GM21381 (cell line): ENCODE measurements around the gene WDR37.

Experiments
- ATAC-seq: cut with Tn5 transposase; IDR thresholded peaks from one replicate; pipeline ENCODE4 v1.9.1; 2021; ENCODE audit warnings: mild to moderate bottlenecking, moderate library complexity; ENCODE audit not compliant: unreplicated experiment

WDR37 gene

DNA sequence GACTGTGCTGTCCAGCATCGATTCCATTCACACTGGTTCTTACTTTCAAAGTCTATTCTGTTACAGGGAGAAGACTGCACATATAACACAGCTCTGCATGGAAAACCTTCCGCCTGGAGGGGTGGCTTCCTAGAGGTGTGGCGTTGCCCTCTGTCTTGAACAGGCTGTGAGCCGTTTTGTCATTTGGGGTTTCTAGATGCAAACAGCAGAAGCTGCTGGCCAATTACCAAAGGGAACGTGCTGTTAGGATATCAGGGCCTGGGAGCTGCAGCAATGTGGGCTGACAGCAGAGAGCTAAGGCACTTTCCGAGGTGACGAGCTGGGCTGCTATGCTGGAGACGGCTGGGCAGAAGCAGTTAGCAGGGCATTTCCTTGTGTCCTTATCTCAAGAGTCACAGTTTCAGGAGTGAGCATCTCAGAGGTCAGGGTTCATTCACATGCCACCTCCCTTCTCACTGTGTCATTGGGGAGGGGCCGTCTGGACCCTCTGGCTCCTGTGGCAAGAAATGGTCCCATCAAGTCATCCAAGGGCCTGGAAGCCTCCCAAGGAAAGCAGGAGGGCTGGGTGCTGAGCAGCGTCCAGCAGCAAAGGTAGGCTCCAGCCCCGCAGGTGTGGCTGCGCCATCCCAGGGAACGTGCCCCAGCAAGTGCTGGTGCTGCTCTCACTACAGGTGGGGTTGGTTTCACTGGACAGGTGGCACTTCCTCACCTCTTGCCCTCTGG, 106.5 kb downstream of the WDR37 start:
- ATAC-seq = no peak

DNA sequence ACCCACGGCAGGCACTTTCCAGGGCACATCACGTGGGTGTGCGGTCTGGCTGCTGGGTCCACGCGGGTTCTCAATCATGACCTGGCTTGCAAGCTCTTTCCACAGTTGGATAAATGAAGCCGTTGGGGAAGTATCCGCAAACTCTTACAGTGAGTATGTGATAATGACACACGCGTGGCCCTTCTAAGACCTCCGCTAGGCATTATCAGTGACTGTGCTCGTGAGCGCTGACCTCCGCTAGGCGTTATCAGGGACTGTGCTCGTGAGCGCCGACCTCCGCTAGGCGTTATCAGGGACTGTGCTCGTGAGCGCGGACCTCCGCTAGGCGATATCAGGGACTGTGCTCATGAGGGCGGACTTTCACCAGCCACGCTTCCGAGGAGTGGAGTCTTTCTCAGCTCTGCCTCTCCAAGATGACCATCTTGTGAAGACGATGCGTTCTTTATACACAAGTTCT, 107.0 kb downstream of the WDR37 start:
- no peak for ATAC-seq

GRCh38 chr10:1163831-1164230, 107.6 kb downstream of the WDR37 start:
- no peak for ATAC-seq

DNA sequence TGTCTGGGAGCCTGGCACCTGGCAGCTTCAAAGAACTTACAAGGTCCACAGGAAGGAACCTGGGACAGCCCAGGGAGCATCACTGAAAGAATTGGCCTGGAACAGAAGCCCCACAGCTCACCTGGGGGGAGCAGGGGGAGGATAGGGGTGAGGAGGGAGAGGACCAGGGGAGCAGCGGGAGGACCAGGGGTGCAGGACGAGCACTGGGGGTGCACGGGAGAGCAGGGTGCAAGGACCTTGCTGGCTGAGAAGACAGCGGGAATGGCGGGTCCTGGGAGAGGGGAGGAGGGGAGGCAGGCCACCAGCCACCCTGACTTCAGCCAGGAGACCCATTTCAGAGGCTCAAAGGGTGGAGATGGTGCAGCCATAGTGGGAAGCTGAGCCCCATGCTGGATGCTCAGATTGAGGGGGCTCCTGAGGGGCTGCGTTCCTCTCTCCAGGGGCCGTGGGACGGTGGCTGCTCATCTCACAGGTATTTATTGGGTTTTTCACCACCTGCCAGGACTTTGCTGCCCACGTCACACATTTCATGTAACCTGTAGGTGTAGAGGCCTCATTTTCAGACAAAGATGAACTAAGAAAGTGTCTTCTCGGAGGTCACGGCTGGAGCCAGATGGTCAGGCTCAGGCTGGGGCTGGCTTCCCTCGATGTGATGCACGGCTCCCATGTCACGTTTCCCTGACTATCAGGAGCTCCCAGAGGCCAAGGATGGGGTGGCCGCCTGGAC, 110.1 kb downstream of the WDR37 start:
- ATAC-seq = no peak

DNA sequence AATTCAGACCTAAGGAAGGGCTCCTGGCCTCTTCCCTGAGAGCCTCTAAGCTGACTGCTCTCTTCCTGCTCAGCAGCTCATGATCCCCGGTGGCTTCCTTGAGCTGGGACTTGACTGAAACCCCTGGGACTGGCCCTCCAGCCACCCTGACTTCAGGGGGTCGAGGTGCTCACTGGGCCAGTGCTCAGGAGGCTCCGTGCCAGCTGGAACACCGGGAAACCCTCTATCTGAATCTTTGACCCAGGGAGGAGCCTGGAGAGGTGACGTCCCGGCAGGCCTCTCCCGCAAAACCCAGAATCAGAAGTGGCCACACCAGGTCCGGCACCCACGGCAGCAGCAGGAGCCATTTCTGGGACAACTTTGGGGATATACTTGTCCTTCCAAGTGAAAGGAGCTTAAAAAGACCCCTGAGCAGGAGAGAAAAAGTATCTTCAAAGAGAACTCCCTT, 110.7 kb downstream of the WDR37 start:
- ATAC-seq = no peak

GRCh38 chr10:1168763-1169162, 112.6 kb downstream of the WDR37 start:
- no peak for ATAC-seq

DNA sequence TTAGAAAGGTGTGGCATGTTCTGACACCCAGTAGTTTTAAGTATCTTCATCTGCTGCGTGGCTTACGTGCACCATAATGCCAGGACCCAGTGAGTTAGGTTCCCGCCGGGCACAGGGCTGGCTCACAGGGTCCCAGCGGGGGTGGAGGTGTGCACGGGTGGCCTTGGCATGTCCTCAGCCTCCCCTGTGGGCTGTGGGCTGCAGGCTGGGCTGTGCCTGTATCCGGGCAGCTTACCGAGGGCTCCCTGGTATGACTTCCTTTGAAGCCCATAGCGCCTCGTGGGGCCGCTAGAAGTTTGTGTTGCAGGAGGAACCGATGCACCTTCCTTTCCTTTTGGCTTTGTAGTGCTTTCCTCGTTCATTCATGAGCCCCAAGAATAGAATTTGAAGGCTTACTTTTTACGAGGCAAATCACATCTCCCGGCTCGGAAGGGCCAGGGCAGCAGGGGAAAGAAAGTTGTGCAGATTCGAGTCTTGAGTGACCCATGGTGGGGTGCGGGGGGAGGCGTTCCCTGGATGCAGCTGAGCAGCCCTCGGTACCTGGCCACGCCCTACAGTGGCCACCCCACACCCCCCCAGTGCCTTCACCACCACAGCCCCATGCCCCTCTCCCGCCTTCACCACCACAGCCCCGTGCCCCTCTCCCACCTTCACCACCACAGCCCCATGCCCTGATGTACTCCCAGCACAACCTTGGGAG, 113.2 kb downstream of the WDR37 start:
- no peak for ATAC-seq

DNA sequence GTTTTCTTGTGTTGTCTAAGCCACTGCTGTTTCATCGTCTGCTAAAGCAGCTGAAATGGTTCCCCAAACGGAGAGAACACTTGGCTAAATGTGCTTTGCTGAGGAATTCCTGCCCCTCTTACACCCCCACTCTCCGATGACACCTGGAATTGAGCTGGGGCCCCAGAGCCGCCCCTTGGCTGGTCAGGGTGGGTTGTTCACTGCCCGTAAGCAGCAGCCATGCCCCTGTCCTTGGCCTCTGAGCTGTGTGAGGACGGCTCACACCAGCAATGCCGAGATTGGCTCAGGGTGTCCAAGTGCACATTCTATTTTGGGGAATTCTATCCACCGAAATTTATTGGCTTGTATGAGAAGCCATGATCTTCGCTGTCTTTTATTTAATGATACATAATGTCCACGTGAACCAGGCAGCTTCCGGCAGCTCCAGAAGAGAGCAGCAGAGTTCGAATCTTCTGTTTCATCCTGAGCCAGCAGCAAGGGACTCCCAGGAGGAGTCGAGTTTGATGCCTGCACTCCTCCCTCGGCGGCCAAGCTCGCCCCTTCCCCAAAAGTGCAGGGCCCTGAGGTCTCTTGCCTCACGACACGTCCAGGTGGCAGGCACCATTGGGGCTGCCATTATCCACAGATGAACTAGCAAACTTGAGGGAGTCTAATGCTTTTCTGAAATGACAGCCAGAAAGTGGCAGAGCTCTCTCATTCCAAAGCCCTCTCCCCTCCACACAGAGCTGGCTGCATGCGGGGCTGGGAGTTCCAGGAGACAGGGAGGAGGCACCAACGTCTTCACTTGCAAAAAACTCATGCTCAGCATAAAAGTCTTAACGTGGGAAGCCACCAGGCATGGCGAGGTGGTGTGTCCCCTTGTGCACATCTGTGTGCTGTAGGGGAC, 114.0 kb downstream of the WDR37 start:
- ATAC-seq = no peak

DNA sequence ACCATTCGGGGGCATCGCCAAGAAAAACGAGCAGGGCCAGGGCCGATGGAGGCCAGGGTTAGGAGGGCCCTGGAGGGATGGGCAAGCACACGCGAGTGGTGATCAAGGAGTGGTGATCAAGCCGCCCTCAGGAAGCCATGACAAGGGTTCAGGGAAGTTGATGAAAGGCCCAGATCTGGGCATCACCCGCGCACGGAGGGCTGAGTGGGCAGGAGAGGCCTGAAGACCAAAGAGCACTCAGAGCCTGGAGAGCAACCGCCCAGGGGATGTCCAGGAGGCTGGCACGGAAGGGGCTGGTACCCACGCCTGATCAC, 114.6 kb downstream of the WDR37 start:
- ATAC-seq = no peak

DNA sequence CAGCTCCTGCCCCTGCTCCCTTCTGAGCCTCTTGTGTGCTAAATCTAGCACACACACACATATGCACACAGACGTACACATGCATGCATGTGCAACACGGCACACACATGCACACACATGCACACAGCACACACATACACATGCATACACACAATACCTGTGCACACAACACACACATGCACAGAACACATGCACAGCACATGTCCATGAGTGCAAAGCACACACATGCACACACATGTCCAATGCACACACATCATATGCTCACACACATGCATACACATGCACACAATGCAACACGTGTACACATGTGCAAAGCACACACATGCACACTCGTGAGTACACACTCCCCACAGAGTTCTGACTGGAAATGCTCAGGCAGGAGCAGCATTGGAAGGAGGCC, 115.0 kb downstream of the WDR37 start:
- no peak for ATAC-seq

DNA sequence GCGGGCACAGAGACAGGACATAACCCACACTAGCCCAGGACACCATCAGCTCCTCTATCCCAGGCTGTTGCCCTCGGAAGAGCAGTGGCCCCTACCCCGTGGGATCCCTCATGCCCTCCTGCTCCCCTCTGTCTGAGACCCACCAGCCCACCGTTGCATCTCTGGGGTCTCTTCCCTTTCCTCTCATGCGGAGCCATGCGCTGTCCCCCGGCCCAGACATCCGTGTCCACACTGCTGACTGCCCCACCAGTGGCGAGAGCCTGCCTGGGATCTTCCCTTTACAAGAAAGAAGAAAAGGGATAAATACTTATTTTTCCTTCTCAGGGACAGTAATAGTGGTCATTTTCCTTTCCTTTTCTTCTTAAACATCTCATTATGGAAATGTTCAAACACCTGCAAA, 115.4 kb downstream of the WDR37 start:
- ATAC-seq = no peak

- no peak for ATAC-seq
These were observed 116.2 kb downstream of the WDR37 start for GRCh38 chr10:1172256-1172984.

DNA sequence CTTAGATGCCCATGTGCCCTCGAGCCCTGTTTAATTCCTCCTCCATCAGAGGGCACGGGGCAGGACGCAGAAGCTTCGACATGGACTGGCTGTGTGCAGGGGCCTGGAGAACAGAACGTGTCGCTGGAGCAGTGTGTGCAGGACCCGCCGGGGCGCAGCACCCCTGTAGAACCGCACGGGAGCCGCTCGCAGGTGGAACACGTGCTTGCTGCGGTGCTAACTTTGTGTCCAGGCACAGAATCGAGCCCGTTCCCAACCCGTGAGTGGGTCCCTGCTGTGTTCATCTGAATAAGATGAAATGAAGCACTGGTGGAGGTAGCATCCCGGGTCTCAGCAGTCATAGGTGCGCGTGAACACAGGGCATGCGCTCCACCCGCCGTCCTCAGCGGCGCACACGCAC, 116.9 kb downstream of the WDR37 start:
- no peak for ATAC-seq

GRCh38 chr10:1174022-1174421, 117.8 kb downstream of the WDR37 start:
- ATAC-seq = no peak

- no peak for ATAC-seq
These were observed 119.9 kb downstream of the WDR37 start for GRCh38 chr10:1175956-1176565.

DNA sequence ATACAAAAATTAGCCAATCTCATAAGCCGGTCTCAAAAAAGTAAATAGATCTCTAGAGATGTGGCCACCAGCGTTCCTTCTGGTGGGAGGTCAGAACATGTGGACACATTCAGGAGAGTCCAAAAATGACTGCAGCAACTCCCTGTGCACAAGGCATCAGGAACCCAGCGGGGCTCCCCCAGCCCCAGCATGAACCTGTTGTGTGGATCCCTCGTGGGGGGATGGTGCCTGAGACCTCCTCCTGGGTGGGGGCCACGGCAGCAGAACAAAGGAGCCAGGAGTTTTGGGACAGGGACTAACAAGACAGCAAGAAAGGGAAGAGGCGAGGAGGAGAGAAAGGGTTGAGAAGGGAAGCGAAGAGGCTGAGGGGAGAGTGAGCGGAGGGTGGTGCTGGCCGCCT, 121.8 kb downstream of the WDR37 start:
- ATAC-seq = no peak

GRCh38 chr10:1178506-1178905, 122.3 kb downstream of the WDR37 start:
- no peak for ATAC-seq

DNA sequence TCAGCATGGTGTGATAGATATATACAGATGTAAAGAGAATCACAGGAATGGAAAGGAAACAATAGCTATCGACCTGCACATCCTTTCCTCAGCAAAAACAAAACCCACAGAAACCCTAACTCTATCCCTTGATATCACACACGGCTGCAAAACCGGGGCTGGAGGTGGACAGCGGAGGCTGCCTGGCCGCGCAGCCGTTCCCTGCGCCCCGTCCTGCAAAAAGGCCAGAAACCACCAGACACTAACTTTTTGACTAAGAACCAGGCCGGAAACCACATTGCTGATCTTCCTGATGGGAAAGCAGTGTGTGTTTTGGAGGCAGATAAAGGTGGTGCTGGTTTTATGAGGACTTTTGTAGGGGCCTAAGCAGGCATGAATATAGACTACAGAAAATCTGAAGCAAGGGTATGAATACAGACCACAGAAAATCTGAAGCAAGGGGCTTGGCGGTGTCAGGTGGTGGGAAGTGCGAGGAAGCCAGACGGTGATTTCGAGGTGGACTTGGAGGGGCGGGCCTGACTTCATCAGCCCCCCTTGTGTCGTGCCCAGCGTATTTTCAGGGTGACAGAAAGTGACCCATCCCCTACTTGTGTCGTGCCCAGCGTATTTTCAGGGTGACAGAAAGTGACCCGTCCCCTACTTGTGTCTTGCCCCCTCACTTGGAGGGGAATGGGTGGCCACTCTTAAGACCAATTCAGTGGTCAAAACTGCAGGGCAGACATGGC, 123.3 kb downstream of the WDR37 start:
- ATAC-seq = no peak

- no peak for ATAC-seq
These were observed 124.0 kb downstream of the WDR37 start for GRCh38 chr10:1180071-1180730.
